HG02870 (cell line): ENCODE results near the gene VCX2.
"Not testable (repeated sequence)": the region's sequence is repeated elsewhere in the genome, so short reads cannot be mapped to it uniquely, and the experiment has no call there.

Experiments used
- ATAC-seq: cut with Tn5 transposase; IDR thresholded peaks from one replicate; pipeline ENCODE4 v1.9.1; 2021; ENCODE audit warnings: mild to moderate bottlenecking, moderate library complexity; ENCODE audit not compliant: unreplicated experiment

Gene VCX2

GRCh38 chrX:8171169-8171568 is at the start of gene VCX2:
Gene VCX2, minus strand, starts transcription at chrX:8171267. Its CDS starts 624 bp downstream, at chrX:8170643.
- ATAC-seq = not testable (repeated sequence)

- ATAC-seq = no peak
Measured at GRCh38 chrX:8204943-8205342, 33.9 kb upstream of the VCX2 start.

GRCh38 chrX:8204169-8204935 is 33.3 kb upstream of the VCX2 start:
- no peak for ATAC-seq

GRCh38 chrX:8201896-8202331 is 30.8 kb upstream of the VCX2 start:
- ATAC-seq = no peak

- no peak for ATAC-seq
Measured at GRCh38 chrX:8196776-8197175, 25.7 kb upstream of the VCX2 start.

- no peak for ATAC-seq
Measured at GRCh38 chrX:8194216-8194615, 23.1 kb upstream of the VCX2 start.

- ATAC-seq = no peak
Measured at GRCh38 chrX:8192276-8192675, 21.2 kb upstream of the VCX2 start.

- ATAC-seq = no peak
Measured at GRCh38 chrX:8191022-8191421, 20.0 kb upstream of the VCX2 start.

- ATAC-seq = no peak
Measured at GRCh38 chrX:8190341-8190830, 19.3 kb upstream of the VCX2 start.

GRCh38 chrX:8189096-8189830 is 18.2 kb upstream of the VCX2 start:
- no peak for ATAC-seq

GRCh38 chrX:8183346-8183745 is 12.3 kb upstream of the VCX2 start:
- ATAC-seq = no peak

GRCh38 chrX:8179656-8180055 is 8.6 kb upstream of the VCX2 start:
- no peak for ATAC-seq

- ATAC-seq = not testable (repeated sequence)
Measured at GRCh38 chrX:8154011-8154410, 17.1 kb downstream of the VCX2 start.

- ATAC-seq = no peak
Measured at GRCh38 chrX:8147226-8147625, 23.8 kb downstream of the VCX2 start.

- no peak for ATAC-seq
Measured at GRCh38 chrX:8144925-8145324, 26.1 kb downstream of the VCX2 start.

- ATAC-seq = no peak
Measured at GRCh38 chrX:8141896-8142295, 29.2 kb downstream of the VCX2 start.

- no peak for ATAC-seq
Measured at GRCh38 chrX:8140986-8141744, 29.9 kb downstream of the VCX2 start.

- no peak for ATAC-seq
Measured at GRCh38 chrX:8139716-8140115, 31.4 kb downstream of the VCX2 start.

GRCh38 chrX:8138252-8138651 is 32.8 kb downstream of the VCX2 start:
- no peak for ATAC-seq

GRCh38 chrX:8126648-8127047 is 44.4 kb downstream of the VCX2 start:
- no peak for ATAC-seq

GRCh38 chrX:8126092-8126491 is 45.0 kb downstream of the VCX2 start:
- ATAC-seq = no peak
